NCI-H1930 (cell line): Measurements from ENCODE around the gene TUBA1C.

Source experiments
- DNase-seq, 2 experiments: peaks; one replicate each; lab custom pipeline; 2025; lab: John Stamatoyannopoulos, UW

The TUBA1C gene

DNA sequence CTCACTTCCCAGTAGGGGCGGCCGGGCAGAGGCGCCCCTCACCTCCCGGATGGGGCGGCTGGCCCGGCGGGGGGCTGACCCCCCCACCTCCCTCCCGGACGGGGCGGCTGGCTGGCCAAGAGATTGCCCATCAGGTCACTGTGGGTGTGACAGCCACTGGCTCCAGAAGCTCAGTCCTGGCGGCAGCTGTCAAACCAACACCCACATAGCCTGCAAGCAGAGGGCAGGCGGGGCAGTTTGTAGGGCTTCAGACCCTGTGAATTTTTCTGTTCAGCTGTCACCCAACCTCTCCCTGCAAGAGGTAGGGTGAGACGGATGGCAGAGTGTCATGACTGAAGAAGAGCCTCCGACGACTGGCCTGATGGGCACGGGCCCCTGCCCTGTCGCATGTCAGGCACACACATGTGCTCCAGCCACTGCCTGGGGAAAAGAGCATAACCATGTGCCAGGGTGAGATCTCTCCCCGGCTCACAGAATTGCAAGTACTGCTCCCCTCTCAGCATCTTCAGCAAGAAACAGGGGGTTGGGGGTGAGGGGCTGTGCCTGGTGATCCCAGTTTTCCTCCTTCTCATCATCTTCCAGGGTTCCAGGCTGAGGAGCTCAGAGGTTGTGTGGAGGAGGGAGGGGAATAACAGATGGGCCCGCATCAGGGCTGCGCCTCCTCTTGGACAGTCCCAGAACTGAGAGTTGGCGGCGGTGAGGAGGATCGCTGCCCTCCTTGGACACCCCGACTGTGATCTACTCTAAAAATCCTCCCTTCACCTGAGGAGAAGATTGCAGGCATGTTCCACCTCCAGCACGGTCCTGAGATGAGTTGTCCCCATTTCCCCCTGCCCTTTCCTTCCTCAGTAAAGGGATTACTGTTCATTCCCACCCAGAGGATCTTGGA lies 18.9 kb downstream of the TUBA1C start:
- DNase-seq: no peak

DNA sequence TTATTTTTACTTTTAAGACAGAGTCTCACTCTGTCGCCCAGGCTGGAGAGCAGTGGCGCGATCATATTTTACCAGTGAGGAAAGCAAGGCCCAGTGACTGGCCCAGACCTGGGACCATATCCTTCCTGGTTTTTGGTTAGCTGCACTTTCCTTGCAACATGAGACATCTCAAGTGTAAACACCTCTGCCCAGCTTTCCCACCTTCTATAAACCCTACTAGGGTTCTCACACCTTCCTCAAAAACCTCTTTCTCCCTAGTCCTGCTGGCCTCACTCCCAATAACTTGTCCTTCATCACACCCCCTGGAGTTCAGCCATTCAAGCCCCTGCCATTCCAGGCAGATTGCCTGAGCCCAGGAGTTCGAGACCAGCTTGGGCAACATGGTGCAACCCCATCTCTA lies 19.8 kb downstream of the TUBA1C start:
- no peak for DNase-seq

DNA sequence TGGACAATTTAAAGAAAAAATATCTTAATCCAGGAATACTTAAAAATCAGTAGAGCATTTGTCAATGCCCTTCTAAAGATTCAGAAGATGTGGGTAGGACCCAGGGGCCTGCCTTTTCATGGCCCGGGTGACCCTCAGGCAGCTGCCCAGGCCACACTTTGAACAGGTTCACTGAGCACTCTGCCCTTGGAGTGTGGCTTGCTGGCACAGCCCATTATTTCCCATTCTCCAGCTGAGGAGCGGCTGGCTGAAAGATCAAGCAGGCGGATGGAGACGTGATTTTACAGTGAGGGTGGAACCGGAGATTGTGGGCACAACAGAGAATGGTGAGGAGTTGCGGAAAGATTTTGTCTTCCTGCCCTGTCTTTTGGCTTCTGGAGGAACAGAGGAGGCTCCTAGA lies 23.0 kb downstream of the TUBA1C start:
- DNase-seq: no peak

DNA sequence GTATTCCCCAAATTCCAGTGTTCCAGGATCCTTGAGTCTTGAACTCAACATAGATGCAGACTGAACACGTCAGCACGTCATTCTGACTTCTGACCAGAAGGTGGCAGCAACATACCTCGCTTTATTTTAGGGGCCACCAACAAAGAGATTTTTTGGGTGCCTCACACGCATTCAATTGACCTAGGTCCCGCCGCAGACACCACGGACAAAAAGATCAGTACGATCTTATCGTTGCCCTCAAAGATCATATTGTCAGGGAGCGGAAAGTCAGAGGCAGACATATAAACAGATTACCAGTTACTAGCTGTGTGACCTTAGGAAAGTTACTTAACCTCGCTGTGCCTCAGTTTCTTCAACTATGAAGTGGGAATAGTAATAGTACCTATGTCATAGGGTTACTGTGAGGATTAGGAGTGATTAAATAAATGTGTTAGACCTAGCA lies 23.6 kb downstream of the TUBA1C start:
- DNase-seq: peak; percentile 27 to 35

DNA sequence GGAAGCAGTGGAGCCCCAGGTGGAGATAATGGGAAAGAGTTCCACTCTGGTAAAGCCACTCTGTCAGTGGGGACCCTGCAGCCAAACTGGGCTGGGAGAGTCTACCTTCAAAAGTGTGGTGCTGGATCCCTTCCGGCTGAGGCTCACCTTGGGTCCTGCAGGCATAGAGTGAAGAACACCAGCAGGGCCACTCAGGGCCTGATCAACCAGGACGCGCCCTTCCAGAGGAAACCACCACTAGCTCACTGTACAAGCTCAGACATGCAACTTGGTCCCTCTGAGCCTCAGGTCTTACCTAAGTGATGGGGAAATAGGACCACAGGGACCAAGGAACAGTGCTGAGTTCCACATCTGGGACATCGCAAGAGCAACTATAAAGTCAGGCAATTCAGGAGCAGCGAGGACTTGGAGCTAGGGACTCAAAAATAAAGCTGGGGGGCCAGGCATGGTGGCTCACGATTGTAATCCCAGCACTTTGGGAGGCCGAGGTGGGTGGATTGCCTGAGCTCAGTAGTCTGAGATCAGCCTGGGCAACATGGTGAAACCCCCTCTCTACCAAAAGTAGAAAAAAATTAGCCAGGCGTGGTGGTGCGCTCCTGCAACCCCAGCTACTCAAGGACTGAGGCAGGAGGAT lies 24.2 kb downstream of the TUBA1C start:
- no peak for DNase-seq

DNA sequence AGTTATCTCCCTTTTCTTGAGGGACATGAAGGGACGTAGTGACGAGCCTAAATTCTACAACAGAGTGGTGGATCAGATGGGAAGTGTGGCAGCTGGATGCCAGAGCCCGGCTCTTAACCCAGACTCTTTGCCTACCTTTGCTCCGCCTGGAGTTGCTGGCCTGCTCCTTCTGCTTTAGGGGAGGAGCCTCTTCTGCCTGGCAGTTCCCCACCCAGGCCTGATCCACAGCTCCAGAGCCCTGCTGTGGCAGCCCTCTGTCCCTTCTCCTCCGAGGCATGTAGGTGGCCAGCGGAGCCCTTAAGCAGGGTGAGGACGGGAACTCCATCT lies 27.8 kb downstream of the TUBA1C start:
- DNase-seq: no peak

DNA sequence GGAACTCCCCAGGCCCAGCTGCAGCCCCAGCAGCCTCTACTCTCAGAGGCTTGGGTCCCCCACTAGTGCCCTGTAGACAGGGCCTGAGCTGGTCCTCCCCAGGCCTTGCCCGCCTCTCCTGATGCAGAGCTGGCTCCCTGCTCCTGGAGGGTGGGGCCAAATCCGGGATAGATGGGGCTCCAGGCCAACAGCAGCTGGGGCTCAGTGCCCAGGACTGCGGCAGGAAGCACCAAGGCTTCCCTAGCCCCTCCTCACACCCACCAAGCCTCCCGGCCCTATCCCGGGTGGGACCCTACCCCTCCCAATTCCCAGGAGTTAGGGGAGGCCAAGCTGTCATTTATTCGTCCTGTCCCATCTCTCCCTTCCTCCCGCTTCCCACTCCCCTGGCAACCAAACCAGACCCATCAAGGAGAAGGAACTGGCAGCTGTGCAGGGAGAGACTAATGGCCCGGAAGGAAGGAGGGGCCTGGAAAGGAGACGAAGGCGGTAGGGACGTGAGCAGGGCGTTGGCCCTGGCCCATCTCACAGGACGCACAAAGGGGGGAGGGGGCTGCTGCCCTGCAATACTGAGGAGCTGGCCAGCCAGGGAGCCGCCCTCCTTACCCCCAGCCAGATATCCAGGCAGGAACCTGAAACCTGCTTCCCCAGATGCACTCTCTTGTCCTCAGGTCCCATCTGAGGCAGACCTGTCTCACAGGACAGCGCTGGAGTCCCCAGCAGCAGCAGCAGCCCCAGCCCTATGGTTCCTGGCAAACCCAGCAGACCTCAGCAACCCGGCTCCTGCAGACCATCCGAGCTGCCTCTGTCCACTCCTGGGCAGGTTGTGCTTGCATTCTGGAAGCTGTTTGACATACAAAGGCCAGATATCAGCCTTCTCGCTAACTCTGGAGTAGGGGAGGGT lies 28.4 kb downstream of the TUBA1C start:
- no peak for DNase-seq

DNA sequence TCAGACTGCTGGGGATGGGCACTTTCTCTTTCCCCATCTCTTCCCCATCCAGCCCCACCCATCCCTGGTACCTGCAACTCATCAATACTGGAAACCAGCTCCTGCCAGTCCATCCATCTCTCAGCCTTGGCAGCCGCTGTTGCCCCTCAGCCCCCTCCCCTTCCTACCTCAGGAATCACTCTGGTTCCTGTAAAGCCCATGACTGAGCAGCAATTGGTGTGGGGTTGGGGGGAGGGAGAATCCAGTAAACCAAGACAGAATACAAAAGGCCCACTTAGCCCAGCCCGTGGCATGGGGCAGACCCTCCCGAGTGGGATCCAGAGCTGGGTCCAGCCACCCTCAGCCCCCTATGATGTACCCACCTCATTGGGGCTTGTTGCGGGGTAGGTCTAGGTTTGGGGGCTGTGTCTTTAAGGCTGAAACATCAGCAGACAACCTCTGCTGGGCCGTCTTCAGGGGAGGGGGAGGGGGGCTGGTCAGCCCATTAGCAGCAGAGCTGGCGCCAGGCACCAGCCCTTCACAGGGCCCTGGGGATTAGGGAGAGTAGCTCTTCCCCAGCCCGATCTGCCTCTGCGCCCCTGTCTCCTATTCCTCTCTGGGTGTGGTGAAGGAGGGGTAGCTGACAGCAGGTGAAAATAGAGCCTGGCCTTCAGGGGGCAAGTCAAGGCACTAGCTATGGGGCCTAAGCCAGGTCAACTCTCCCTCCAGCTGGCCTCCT lies 29.4 kb downstream of the TUBA1C start:
- no peak for DNase-seq

DNA sequence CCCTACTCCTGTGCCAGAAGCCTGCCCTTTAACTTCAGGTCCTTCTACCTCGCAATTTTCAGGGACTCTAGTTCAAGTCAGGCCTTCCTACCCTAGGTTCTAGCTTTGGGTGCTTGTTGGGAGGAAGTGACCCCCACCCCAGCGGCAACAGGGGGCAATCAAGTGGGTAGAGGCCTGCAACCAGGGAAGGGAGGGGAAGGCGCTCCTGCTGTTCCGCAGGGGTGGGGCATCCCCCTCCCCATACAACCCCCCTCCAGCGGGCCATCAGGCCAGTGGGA lies 29.9 kb downstream of the TUBA1C start:
- DNase-seq: no peak

DNA sequence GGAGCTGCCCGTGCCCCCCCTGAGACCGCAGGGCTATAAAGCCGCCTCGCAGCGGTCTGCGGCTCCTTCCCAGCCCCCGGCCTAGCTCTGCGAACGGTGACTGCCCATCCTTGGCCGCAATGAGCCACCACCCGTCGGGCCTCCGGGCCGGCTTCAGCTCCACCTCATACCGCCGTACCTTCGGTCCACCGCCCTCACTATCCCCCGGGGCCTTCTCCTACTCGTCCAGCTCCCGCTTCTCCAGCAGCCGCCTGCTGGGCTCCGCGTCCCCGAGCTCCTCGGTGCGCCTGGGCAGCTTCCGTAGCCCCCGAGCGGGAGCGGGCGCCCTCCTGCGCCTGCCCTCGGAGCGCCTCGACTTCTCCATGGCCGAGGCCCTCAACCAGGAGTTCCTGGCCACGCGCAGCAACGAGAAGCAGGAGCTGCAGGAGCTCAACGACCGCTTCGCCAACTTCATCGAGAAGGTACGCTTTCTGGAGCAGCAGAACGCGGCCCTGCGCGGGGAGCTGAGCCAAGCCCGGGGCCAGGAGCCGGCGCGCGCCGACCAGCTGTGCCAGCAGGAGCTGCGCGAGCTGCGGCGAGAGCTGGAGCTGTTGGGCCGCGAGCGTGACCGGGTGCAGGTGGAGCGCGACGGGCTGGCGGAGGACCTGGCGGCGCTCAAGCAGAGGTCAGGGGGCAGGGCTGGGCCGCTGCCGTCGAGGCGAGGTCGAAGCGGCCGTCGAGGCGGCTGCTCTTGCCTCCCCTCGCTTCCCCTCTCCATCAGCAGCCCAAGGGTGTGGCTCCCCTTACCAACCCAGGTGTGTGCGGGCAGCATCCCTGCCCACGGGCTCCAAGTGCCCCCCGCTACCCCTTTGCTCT lies 30.4 kb downstream of the TUBA1C start, which contains the start of gene PRPH:
Gene PRPH, plus strand, starts transcription at position 66 of the 855 bp plus-strand sequence. Its CDS starts 54 bp downstream, at position 120.
- no peak for DNase-seq

DNA sequence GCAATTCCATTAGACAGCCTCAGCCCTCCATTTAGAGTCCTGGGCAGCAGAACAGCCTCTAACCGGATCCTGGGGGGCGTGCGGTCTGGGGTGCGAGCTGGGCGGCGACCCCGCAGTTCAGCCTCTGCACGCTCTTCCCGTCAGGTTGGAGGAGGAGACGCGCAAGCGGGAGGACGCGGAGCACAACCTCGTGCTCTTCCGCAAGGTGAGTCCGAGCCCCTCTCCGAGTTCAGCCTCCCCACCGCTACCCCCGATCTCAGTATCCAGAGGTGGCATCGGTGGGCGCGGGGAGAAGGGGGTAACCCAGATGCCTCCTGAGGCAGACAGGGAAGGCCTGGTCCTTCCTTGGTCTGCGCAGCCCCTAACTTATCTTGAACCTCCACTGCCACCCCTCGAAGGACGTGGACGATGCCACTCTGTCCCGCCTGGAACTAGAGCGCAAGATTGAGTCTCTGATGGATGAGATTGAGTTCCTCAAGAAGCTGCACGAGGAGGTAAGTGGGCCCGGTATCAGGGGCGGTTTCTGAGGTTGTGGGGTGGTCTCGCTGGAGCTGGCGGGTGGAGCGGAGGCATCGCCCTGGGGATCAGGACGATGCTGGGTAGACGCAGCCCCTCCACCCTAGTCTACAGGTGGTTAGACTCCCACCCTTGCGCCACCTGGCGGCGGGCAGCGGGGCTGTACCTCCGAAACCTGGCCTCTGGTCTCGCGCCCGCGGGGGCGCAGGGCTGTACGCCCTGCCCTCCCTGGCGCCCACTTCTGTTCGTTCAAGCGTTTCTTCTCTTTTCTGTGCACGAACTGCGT lies 31.4 kb downstream of the TUBA1C start:
- peak; percentile 68 to 76 for DNase-seq

DNA sequence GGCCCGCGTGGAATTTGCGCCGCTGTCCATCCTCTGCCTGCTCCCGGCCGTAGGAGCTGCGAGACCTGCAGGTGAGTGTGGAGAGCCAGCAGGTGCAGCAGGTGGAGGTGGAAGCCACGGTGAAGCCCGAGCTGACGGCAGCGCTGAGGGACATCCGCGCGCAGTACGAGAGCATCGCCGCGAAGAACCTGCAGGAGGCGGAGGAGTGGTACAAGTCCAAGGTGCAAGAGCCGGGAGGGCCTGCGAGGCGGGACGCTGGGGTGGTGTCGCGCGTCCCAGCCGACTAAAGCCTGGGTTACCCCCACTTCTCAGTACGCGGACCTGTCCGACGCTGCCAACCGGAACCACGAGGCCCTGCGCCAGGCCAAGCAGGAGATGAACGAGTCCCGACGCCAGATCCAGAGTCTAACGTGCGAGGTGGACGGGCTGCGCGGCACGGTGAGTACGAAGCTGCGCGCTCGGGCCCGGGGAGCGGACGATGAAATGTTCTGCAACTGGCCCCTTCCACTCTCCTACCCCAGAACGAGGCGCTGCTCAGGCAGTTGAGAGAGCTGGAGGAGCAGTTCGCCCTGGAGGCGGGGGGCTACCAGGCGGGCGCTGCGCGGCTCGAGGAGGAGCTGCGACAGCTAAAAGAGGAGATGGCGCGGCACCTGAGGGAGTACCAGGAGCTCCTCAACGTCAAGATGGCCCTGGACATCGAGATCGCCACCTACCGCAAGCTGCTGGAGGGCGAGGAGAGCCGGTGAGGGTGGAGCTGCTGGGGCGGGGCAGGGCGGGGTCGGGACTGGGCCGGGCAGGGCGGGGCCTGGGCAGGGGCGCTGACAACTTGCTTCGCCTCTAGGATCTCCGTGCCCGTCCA lies 32.2 kb downstream of the TUBA1C start:
- DNase-seq: peak; percentile 66 to 72

DNA sequence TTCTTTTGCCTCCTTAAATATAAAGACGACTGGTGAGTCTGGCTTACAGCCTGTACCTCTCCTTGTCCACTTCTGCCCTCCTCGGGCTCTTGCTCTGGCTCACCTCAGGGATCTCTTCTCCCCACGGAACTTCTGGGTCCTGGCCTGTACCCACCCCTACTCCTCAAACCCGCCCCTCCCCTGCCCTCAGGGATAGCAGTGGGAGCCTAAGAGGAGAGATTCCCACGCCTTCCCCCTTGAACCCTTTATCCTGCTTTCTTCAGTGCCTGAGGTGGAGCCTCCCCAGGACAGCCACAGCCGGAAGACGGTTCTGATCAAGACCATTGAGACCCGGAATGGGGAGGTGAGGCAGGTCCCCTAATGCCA lies 32.8 kb downstream of the TUBA1C start:
- DNase-seq: no peak

DNA sequence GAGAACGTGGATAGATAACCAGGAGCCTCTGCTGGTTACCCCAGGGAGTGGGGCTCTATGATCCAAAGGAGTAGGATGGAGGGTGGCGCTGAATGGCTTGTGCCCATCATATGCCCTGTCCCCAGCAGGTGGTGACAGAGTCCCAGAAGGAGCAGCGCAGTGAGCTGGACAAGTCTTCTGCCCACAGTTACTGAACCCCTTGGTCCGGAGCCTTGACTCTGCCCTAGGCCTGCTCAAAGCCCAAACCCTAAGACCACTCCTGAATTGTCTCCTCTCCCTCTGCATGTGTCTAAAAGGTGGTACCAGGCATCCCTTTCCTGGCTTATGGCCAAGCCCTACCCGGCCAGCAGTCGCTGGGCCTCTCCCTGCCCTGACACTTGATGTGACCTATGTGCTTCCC lies 33.3 kb downstream of the TUBA1C start:
- DNase-seq: no peak

DNA sequence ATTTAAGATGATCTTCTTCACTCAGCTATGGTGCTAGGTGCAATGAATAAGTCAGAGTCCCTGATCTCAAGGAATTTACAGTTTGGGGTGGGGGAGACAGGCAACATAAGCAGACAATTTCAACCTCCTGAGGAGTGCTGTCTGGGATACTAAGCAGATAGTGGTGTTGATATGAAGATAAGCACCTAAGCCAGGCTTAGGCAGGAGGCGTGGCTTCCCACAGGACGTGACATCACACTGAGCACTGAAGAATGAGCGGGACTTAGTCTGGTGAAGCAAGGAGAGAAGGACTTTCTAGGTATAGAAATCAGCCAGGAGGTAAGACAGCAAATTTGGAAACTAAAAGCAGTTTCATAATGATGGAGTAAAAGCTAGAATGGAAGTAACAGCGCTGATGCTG lies 36.9 kb downstream of the TUBA1C start:
- DNase-seq: no peak

DNA sequence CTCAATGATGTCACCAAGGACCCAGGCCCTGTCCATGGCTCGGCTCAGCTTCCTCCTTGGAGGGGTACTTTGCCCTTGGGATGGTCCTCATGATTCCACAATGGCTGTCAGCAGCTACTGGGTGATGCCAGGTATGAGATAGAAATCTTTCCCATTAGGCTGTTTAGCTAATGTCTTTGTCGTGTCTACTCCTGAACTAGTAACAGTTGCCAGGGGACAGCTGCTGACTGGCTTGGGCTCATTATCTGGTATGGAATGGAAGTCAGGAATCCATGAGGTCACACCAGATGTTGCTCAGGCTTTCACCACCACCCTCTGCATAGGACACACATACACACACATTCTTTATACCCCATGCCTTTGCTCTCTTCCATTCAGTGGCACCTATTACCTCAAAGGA lies 39.3 kb downstream of the TUBA1C start:
- DNase-seq: no peak

DNA sequence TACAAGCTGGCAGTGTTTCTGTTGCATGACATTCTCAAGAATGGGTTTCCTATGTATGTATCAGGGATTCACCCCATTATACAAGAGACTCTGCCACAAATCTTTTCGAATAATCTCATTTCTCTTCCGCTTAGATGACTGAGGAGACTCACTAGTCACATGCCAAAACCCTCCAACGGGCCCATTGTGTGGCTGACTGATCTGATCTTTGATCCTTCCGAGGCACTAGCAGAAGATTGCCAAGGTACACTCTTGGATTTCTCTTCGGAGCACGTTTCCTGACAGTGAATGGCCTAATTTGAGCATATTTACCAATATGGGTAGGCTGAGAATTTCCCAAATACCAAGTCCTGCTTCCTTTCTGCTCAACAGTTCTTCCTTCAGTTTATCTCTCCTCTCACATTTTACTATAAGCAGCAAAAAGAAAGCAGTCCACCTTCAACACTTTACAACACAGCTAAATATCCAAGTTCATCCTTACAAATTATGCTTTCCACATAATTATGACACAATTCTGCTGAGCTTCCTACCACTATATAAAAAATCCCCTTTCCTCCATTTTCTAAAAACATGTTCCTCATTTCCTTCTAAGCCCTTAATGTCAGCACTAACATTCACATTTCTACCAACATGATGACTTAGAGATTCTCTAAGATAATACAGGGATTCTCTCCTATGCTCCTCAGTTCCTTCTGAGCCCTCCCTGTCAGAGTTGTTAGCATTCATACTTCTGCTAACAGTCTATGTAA lies 41.1 kb downstream of the TUBA1C start:
- DNase-seq: no peak

DNA sequence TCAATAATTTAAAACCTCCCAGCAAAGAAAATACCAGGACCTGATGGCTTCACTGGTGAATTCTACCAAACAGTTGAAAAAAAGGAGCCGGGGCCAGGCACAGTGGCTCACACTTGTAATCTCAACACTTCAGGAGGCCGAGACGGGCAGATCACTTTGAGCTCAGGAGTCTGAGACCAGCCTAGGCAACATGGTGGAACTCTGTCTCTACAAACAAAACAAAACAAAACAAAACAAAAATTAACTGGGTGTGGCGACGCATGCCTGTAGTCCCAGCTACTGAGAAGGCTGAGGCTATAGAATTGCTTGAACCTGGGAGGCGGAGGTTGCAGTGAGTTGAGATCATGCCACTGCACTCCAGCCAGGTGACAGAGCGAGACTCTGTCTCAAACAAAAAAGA lies 44.5 kb downstream of the TUBA1C start:
- DNase-seq: no peak
